Coronary artery (tissue), 2 donors: ENCODE results near the gene COPB1.
A peak's percentile ranks its signal among the peaks of the same experiment; 100 is the strongest.

Experiments used
- DNase-seq: peaks from one replicate; pipeline ENCODE4 v3.0.0-alpha.2; 2017; ENCODE audit warnings: low spot score
- H3K27ac ChIP-seq, 2 donors: fragments of 200-600 bp; sonication (generic); one replicate each; pipeline ENCODE4 v1.5.1; 2016 to 2019
- H3K4me3 ChIP-seq: fragments of 200-600 bp; sonication (generic); 2 replicates; pipeline ENCODE4 v1.5.1; 2016; ENCODE audit warnings: mild to moderate bottlenecking, moderate library complexity
- CTCF ChIP-seq: fragments of 200-600 bp; sonication (generic); IDR thresholded peaks from one replicate; pipeline ENCODE4 v1.5.1; 2019; ENCODE audit warnings: antibody characterized with exemption

The COPB1 gene

GRCh38 chr11:14443638-14444037 is 56.0 kb downstream of the COPB1 start:
- DNase-seq, result no peak
- Histone ChIP-seq H3K27ac (no peak overlapping the region), H3K4me3 (no peak overlapping the region)
- TF ChIP-seq CTCF, result no peak

- no peak overlapping the region for H3K4me3 ChIP-seq
- TF ChIP-seq CTCF, result no peak
- DNase-seq, result no peak
- H3K27ac ChIP-seq, result no peak overlapping the region
Observed at GRCh38 chr11:14435717-14436512, 63.7 kb downstream of the COPB1 start.

- Histone ChIP-seq H3K4me3 (no peak overlapping the region), H3K27ac (no peak overlapping the region)
- DNase-seq, result no peak
- TF ChIP-seq CTCF, result no peak
Observed at GRCh38 chr11:14425621-14426020, 74.0 kb downstream of the COPB1 start.

- no peak for DNase-seq
- no peak for TF ChIP-seq CTCF
- H3K4me3 ChIP-seq, result no peak overlapping the region
- no peak overlapping the region for H3K27ac ChIP-seq
Observed at GRCh38 chr11:14424096-14424495, 75.5 kb downstream of the COPB1 start.

GRCh38 chr11:14423633-14424032 is 76.0 kb downstream of the COPB1 start:
- DNase-seq, result no peak
- Histone ChIP-seq H3K27ac (no peak overlapping the region), H3K4me3 (no peak overlapping the region)
- TF ChIP-seq CTCF, result no peak

GRCh38 chr11:14422814-14423182 is 76.8 kb downstream of the COPB1 start:
- TF ChIP-seq CTCF, result no peak
- Histone ChIP-seq H3K27ac (peak overlapping the region; percentile 27 to 82), H3K4me3 (peak overlapping the region; percentile 35)
- no peak for DNase-seq
